Posterior cingulate gyrus (tissue), 11 donors: Measurements from ENCODE around the gene SUGCT.
"Not testable (repeated sequence)": the region's sequence is repeated elsewhere in the genome, so short reads cannot be mapped to it uniquely, and the experiment has no call there.

ENCODE experiments used
- DNase-seq, 10 donors: peaks; one replicate each; pipeline versions ENCODE4 v3.0.0 to v3.0.0-alpha.2; 2020 to 2021; ENCODE audit warnings: mixed read lengths in 3 of 10
- intact Hi-C: fragments of 100-400 bp; cut with DNase I; formaldehyde crosslinking; loops from one replicate; pipeline ENCODE4 v1.15.1; 2023

Gene SUGCT

GRCh38 chr7:40597517-40597916, 462.7 kb downstream of the SUGCT start:
- DNase-seq = no peak
- intact Hi-C loops = no loop called here

DNA sequence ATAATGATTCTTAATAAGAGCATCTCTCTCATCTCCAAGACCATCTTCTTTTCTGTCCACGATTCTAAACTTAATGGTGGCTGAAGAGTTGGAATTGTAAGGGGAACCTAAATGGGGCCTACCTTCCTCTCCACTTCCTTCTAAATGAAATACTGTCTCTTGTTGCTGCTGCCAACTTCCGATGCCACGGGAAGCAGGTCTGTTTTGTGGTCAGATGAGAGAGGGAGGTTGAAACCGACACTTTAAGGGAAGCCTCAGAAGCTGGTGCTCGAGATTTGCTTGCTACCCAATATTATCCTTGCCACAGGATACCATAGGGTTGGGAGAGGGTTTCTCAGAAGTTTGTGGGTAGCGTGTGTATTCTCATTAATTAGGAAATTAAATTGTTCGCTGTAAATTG, 464.1 kb downstream of the SUGCT start:
- intact Hi-C loops = no loop called here
- DNase-seq = no peak

DNA sequence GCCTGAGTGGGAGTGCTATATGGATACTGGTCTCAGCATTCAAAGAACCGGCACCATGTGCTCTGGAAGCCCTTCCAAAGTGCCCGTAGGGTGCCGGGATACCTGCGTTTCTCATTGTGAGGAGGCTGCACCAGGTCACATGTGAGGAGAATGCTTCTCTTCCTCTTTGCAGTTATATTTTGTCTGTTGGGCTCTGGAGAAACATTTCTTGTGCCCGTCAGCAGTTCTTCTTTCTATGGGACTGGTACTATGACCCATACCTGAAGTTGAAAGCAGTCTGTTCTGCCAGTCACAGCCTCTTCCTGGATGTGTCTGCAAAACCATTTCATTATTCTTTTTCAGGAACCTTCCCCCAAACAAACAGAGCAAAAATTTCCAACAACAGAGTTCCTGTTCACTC, 465.0 kb downstream of the SUGCT start:
- intact Hi-C loops = loop anchor here (10.0 kb wide), 1 partner anchor 365 kb away; no protein-coding TSS in a partner anchor
- DNase-seq = no peak

DNA sequence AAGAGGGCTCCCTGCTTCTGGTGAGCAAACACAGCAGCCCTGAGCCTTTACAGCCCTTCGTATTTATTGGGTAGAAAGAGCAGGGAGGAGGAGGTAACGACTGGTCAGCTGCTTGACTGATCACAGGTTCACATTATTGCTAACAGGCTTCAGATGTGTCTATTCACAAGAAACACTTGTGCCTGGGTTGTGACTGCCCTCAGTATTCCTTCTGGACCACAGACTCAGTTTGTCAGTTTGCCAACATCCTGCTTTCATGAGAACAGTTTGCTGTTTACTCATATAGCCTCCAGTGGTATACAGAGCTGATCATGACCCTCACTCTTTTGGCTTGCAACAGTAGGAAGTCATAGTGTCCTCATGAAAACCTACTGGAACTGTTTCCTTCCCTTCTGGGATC, 467.5 kb downstream of the SUGCT start:
- intact Hi-C loops = loop anchor here (10.0 kb wide), 1 partner anchor 368 kb away; no protein-coding TSS in a partner anchor
- not testable (repeated sequence) for DNase-seq

GRCh38 chr7:40604601-40605438, 470.0 kb downstream of the SUGCT start:
- DNase-seq = peak; percentile 11 to 91 (median 48)
- intact Hi-C loops = loop anchor here (2.0 to 10.0 kb wide), 2 partner anchors 276 to 370 kb away; no protein-coding TSS in a partner anchor

DNA sequence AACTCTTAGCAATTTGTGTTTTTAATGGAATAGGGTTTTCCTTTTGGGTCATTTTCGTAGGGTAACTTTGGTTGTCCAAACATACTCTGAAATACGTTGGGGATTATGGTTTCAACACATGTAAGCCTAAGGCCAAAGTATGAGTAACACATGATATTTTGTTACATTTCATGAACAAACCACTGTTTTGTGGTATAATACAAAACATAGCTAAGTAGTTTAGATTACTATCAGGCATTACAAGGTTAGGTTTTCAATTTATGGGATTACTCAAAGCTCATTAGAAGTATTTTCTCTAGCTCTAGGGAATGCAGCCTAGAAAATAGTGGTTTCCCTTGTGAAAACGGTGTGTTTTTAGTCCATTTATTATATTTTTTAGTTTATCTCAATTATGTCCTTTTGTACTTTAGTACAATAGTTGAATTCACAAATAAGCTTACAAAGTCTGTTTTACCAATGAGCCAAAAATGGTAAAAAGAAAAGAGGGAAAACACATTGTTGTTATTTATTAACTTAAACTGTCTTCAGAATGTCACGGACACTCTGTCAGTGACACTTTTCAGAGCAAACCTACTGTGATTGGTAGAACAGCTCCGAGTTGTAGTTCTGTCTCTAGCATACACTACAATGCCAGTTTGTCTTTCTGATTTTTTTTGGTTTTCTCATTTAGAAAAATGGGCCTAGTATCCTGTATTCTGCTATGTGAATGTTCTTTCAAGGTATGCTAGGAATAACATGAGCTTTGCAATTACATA, 473.7 kb downstream of the SUGCT start:
- no peak for DNase-seq

GRCh38 chr7:40610461-40610860, 475.7 kb downstream of the SUGCT start:
- DNase-seq = no peak
- intact Hi-C loops = no loop called here

More for the DNA sequence above, 473.7 kb downstream of the SUGCT start:
- intact Hi-C loops = loop anchor here (10.0 kb wide), 1 partner anchor 374 kb away; no protein-coding TSS in a partner anchor

DNA sequence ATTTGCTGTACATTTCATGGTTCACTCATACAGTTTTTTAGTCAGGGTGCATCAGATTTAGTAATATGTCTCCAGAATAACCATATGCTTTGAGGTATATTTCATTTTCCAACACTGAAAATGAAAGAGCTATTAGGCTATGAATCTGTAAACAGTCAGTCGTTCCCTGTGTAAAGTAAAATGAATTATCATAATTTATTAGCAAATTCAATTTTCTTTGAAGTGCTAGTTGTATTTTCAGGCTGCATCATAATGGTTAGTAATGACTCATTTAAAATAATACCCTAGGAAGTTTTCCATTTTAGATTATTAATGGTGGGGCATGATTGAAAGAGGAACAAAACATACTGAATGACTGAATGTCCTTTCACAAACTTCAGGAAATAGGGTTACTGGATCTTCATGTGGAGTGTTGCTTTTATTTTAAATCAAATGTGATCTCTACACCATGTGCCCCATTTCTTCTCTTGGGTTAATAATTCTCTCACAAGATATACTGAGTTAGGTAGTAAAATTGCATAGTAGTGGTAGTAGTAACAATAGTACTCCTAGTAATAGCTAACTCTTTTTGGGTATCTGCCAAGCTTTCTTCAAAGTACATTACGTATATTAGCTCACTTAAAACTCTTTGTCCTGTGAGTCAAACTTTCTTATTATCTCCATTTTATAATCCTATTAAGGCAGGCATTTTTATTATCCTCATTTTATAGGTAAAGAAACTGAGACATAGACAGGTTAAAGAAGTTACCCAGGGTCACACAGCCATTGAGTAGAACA, 476.5 kb downstream of the SUGCT start:
- DNase-seq = no peak
- intact Hi-C loops = no loop called here

GRCh38 chr7:40612298-40612697, 477.5 kb downstream of the SUGCT start:
- no peak for DNase-seq
- intact Hi-C loops = no loop called here

- DNase-seq = no peak
- intact Hi-C loops = no loop called here
Observed at GRCh38 chr7:40619647-40620046, 484.8 kb downstream of the SUGCT start.

DNA sequence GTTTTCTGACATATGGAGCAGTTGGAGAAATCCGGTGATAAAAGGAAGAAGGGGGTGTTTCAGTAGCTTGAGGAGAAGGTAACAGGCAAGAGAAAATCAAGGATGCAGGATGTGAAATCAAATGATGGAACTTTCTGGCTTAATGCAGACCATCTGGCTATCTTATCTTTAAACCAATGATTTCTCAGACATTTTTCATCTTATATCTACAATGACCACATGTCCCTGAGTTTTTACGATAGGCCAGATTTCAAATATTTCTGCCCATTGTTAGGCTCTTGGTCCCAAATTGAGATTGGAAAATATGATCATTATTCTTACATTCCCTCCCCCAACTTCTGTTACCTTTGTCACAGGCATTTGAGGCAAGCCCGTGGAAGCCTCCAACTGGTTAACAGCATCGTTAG, 486.8 kb downstream of the SUGCT start:
- no peak for DNase-seq
- intact Hi-C loops = no loop called here

GRCh38 chr7:40622941-40623501, 488.2 kb downstream of the SUGCT start:
- DNase-seq = no peak
- intact Hi-C loops = no loop called here

- intact Hi-C loops = no loop called here
- no peak for DNase-seq
Observed at GRCh38 chr7:40623863-40624262, 489.1 kb downstream of the SUGCT start.

- DNase-seq, intact Hi-C loops: not testable (repeated sequence)
Observed at GRCh38 chr7:40627361-40627760, 492.6 kb downstream of the SUGCT start.

DNA sequence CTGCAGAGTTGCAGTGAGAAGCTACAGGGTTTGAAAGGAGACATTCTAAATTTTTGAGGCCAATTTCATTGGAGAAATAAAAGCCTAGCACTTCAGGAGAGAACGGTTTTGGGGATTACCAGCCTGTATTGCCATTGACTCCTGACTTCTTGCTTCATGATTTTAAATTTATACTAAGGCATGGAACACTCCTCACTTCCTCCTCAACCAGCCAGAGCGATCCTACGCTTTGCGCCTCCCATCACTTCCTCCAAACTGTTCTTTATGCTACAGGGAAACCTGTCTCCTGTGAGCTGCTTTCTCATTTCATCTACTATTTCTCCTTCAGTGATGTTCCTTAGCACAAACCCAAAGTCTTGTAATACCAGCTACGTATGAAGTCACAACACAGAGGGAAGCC, 495.1 kb downstream of the SUGCT start:
- DNase-seq = no peak
- intact Hi-C loops = no loop called here

DNA sequence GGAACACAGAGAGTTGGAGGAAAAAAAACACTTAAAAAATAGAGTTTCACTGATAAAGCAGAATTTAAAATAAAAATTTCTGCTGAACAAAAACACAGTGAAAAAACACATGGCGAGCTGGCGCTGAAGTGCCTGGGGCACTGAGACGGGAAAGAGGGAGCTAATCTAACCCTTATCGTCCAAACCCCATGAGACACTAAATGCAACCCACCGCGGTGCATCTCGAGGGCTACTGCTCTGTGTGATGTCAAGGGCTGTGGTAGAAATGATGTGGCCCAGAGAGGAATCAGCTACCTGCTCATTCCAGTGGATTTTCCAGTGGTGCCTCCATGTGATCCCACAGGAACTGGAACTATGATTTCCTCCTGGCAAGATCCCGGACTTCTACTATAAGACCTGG, 499.3 kb downstream of the SUGCT start:
- intact Hi-C loops = no loop called here
- DNase-seq = peak in 1 of 10 donors; percentile 67

GRCh38 chr7:40638545-40639320, 503.9 kb downstream of the SUGCT start:
- intact Hi-C loops = no loop called here
- DNase-seq = no peak

GRCh38 chr7:40640566-40640965, 505.8 kb downstream of the SUGCT start:
- intact Hi-C loops = no loop called here
- no peak for DNase-seq

DNA sequence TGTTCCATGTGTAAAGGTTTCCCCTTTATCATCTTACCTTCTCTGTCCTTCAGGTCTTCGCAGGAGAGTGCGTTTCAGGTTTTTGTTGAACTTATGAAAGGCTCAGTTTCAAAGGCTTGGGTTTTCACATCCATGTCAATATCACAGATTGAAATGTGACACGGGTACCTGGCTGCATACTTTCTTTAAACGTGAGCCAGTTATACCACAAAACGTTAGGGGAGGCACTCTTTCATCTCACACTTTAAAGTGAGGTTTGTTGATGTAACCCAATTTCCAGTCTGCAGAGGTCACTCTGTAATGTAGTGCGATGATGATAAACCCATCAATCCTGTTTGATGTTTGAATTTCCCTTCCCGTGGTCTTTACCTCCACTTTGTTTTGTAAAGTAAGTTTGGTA, 506.9 kb downstream of the SUGCT start:
- DNase-seq = no peak
- intact Hi-C loops = no loop called here

GRCh38 chr7:40643664-40644063, 508.9 kb downstream of the SUGCT start:
- intact Hi-C loops = no loop called here
- DNase-seq = no peak
